OCI-LY1 (cell line): ENCODE data around the gene PSD4.

Experiments used
- H2AFZ ChIP-seq: fragments of 200-600 bp; sonication (generic), shearing (Covaris generic); 2 replicates; pipeline ENCODE4 v1.6.0; 2014; ENCODE audit warnings: antibody characterized with exemption, mild to moderate bottlenecking, low read length
- H3F3A ChIP-seq: fragments of 200-600 bp; sonication (generic), shearing (Covaris generic); 2 replicates; pipeline ENCODE4 v1.6.0; 2014; ENCODE audit warnings: mild to moderate bottlenecking, antibody characterized with exemption, low read length, moderate library complexity; ENCODE audit not compliant: insufficient read depth
- H3K27ac ChIP-seq: fragments of 200-600 bp; sonication (generic); 2 replicates; pipeline ENCODE4 v1.5.1; 2014; ENCODE audit warnings: low read length, mixed run types, mild to moderate bottlenecking, low read depth; ENCODE audit not compliant: poor library complexity, severe bottlenecking
- H3K27me3 ChIP-seq: fragments of 200-600 bp; sonication (generic); 2 replicates; pipeline ENCODE4 v1.6.0; 2014; ENCODE audit warnings: antibody characterized with exemption, mild to moderate bottlenecking, low read length, moderate library complexity; ENCODE audit not compliant: insufficient read depth
- H3K36me3 ChIP-seq: fragments of 200-600 bp; sonication (generic); 2 replicates; pipeline ENCODE4 v1.6.1; 2014; ENCODE audit warnings: mild to moderate bottlenecking, antibody characterized with exemption, low read length, moderate library complexity, mixed read lengths; ENCODE audit not compliant: insufficient read depth
- H3K4me1 ChIP-seq: fragments of 200-600 bp; sonication (generic); 2 replicates; pipeline ENCODE4 v1.5.1; 2014; ENCODE audit warnings: mild to moderate bottlenecking, low read length, moderate library complexity; ENCODE audit not compliant: insufficient read depth, severe bottlenecking
- H3K4me2 ChIP-seq: fragments of 200-600 bp; sonication (generic), shearing (Covaris generic); 2 replicates; pipeline ENCODE4 v1.6.1; 2014; ENCODE audit warnings: low read length
- H3K4me3 ChIP-seq: fragments of 200-600 bp; sonication (generic); 2 replicates; pipeline ENCODE4 v1.5.1; 2014; ENCODE audit warnings: low read length, low read depth, mild to moderate bottlenecking, mixed read lengths; ENCODE audit not compliant: poor library complexity, severe bottlenecking
- H3K79me2 ChIP-seq: fragments of 200-600 bp; shearing (Covaris generic); 2 replicates; pipeline ENCODE4 v1.6.1; 2016; ENCODE audit warnings: mixed run types, low read length, mixed read lengths; ENCODE audit not compliant: insufficient read depth
- H3K9ac ChIP-seq: fragments of 200-600 bp; sonication (generic), shearing (Covaris generic); 2 replicates; pipeline ENCODE4 v1.6.1; 2014; ENCODE audit warnings: mild to moderate bottlenecking, low read length, mixed read lengths
- H3K9me2 ChIP-seq: fragments of 200-600 bp; sonication (generic), shearing (Covaris generic); 2 replicates; pipeline ENCODE4 v1.6.1; 2014; ENCODE audit warnings: low read depth, mild to moderate bottlenecking, low read length, mixed read lengths
- H3K9me3 ChIP-seq: fragments of 200-600 bp; shearing (Covaris generic); 2 replicates; pipeline ENCODE4 v1.6.1; 2014; ENCODE audit warnings: low read length, mixed read lengths
- H4K20me1 ChIP-seq: fragments of 200-600 bp; sonication (generic), shearing (Covaris generic); 2 replicates; pipeline ENCODE4 v1.6.0; 2016; ENCODE audit warnings: mild to moderate bottlenecking, low read length; ENCODE audit not compliant: insufficient read depth
- CTCF ChIP-seq: fragments of 200-600 bp; sonication (generic), shearing (Covaris generic); IDR thresholded peaks from 2 replicates; pipeline ENCODE4 v1.5.1; 2017; ENCODE audit warnings: mild to moderate bottlenecking, antibody characterized with exemption, low read length, moderate library complexity, mixed read lengths
- EZH2 ChIP-seq: fragments of 200-600 bp; sonication (generic), shearing (Covaris generic); IDR thresholded peaks from 2 replicates; pipeline ENCODE4 v1.8.0; 2017; ENCODE audit warnings: borderline replicate concordance, mixed run types, mild to moderate bottlenecking, antibody characterized with exemption, low read length, moderate library complexity, mixed read lengths

Gene PSD4

GRCh38 chr2:113167962-113168340, 5.8 kb upstream of the PSD4 start:
- Histone ChIP-seq H3K9ac (no peak overlapping the region), H3K4me2 (no peak overlapping the region), H3K4me1 (peaks cover 13% of the 10 kb centered on the region), H3K27ac (no peak overlapping the region), H4K20me1 (no peaks in the 10 kb centered on the region), H2AFZ (no peak overlapping the region), H3K9me3 (no peaks in the 10 kb centered on the region), H3K79me2 (no peaks in the 10 kb centered on the region), H3K9me2 (no peaks in the 10 kb centered on the region), H3K36me3 (no peaks in the 10 kb centered on the region), H3F3A (no peaks in the 10 kb centered on the region), H3K4me3 (no peak overlapping the region), H3K27me3 (no peaks in the 10 kb centered on the region)
- TF ChIP-seq EZH2 (no peak), CTCF (no peak)

GRCh38 chr2:113169002-113169530, 4.7 kb upstream of the PSD4 start:
- Histone ChIP-seq H2AFZ (no peak overlapping the region), H3F3A (no peaks in the 10 kb centered on the region), H3K9me2 (no peaks in the 10 kb centered on the region), H3K4me2 (no peak overlapping the region), H3K79me2 (no peaks in the 10 kb centered on the region; the same call in 1 of the 2 replicates), H3K4me1 (peaks cover 22% of the 10 kb centered on the region), H3K9me3 (no peaks in the 10 kb centered on the region), H3K9ac (no peak overlapping the region), H3K27ac (no peak overlapping the region), H3K36me3 (no peaks in the 10 kb centered on the region), H3K27me3 (no peaks in the 10 kb centered on the region), H4K20me1 (no peaks in the 10 kb centered on the region), H3K4me3 (no peak overlapping the region)
- TF ChIP-seq CTCF = no peak

DNA sequence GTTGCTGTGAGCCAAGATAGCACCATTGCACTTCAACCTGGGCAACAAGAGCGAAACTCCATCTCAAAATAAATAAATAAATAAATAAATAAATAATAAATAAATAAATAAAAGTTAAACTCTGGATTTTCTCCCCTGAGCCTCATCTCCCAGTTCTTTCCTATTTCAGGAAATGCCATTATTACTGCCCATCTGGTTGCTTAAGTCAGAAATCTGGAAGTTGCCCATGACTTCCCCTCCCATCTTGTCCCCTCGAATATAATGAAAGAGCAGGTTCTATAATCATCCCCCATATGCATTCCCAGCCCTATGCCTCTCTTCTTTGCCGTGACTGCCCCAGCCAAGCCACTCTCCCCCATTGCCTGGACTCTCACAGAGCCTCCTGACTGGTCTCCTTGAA, 4.2 kb upstream of the PSD4 start:
- Histone ChIP-seq H3K4me2 (no peak overlapping the region), H3K4me3 (no peak overlapping the region), H3K9me2 (no peaks in the 10 kb centered on the region), H3K9me3 (no peaks in the 10 kb centered on the region), H3K36me3 (no peaks in the 10 kb centered on the region), H4K20me1 (no peaks in the 10 kb centered on the region), H3K9ac (no peak overlapping the region), H3F3A (no peaks in the 10 kb centered on the region), H3K27ac (no peak overlapping the region), H3K27me3 (no peaks in the 10 kb centered on the region), H2AFZ (no peak overlapping the region), H3K79me2 (peaks cover 5% of the 10 kb centered on the region; the same call in 1 of the 2 replicates), H3K4me1 (peaks cover 22% of the 10 kb centered on the region)
- TF ChIP-seq EZH2 (no peak), CTCF (no peak)
